ENCODE results near the gene COL28A1.

DNA sequence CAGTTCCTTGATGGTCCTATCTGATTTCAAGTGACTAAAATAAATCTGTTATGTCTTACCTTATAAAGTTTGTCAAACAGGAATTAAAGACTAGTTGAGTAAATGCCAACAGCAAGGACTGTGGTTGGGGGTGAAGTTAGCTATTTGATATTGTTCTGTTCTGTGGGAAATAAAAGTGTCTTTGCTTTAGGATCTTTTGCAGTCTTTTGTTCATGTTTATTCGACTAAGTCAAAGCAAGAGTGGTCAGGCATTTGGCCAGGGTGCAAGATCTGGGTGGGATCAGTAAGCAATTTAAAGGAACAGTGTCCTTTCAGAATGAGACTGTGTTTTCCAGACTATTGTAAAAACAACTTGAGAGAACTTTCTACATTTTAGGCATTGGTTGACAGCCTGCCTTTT, at the start of gene COL28A1:
- TF ChIP-seq, protein P1, sequence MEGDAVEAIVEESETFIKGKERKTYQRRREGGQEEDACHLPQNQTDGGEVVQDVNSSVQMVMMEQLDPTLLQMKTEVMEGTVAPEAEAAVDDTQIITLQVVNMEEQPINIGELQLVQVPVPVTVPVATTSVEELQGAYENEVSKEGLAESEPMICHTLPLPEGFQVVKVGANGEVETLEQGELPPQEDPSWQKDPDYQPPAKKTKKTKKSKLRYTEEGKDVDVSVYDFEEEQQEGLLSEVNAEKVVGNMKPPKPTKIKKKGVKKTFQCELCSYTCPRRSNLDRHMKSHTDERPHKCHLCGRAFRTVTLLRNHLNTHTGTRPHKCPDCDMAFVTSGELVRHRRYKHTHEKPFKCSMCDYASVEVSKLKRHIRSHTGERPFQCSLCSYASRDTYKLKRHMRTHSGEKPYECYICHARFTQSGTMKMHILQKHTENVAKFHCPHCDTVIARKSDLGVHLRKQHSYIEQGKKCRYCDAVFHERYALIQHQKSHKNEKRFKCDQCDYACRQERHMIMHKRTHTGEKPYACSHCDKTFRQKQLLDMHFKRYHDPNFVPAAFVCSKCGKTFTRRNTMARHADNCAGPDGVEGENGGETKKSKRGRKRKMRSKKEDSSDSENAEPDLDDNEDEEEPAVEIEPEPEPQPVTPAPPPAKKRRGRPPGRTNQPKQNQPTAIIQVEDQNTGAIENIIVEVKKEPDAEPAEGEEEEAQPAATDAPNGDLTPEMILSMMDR (conservative IDR thresholded peaks at IDR 0.05; ENCODE audit: low read length) = no peak
- TF ChIP-seq EZH2phosphoT487 (IDR thresholded peaks at IDR 0.05; ENCODE audit: borderline replicate concordance) = no peak
